Fibroblast of lung (primary cell): Measurements from ENCODE around the gene TMEM14A. TPM values are rescaled to one million over a fixed set of nuclear protein-coding genes. Genes with fewer than 3 reads are reported as not detected.

Experiments
- DNase-seq, 2 donors: peaks; one replicate each; pipeline versions ENCODE4 v3.0.0 to v3.0.0-alpha.2; 2010; ENCODE audit warnings: low read depth in 2 of 2
- H2AFZ ChIP-seq: 2 replicates; pipeline ENCODE4 v1.5.1; 2012; ENCODE audit warnings: low read length, control low read depth, inconsistent platforms
- H3K27ac ChIP-seq: 2 replicates; pipeline ENCODE4 v1.5.1; 2011; ENCODE audit warnings: low read length, control low read depth; ENCODE audit not compliant: insufficient read depth
- H3K27me3 ChIP-seq: 2 replicates; pipeline ENCODE4 v1.5.1; 2011; ENCODE audit warnings: mild to moderate bottlenecking, low read length; ENCODE audit not compliant: control insufficient read depth, insufficient read depth
- H3K36me3 ChIP-seq: 2 replicates; pipeline ENCODE4 v1.5.1; 2011; ENCODE audit warnings: low read length; ENCODE audit not compliant: control insufficient read depth, insufficient read depth
- H3K4me1 ChIP-seq: 2 replicates; pipeline ENCODE4 v1.5.1; 2011; ENCODE audit warnings: low read length; ENCODE audit not compliant: control insufficient read depth, insufficient read depth; ENCODE audit errors: extremely low read depth
- H3K4me2 ChIP-seq: 2 replicates; pipeline ENCODE4 v1.5.1; 2011; ENCODE audit warnings: low read length, control low read depth; ENCODE audit not compliant: insufficient read depth; ENCODE audit errors: extremely low read depth
- H3K4me3 ChIP-seq, 4 experiments: fragments of 200-600 bp in 1 of 4; sonication (generic) in 1 of 4; replicated peaks in 1 of 4; 2 replicates each; pipeline ENCODE4 v1.5.1; 2011 to 2016; ENCODE audit warnings: low read length in 4 of 4, low read depth in 3 of 4, mild to moderate bottlenecking in 3 of 4, control low read depth in 2 of 4, inconsistent platforms in 1 of 4, mixed read lengths in 1 of 4; ENCODE audit not compliant: insufficient read depth in 1 of 4; ENCODE audit errors: control extremely low read depth in 1 of 4
- H3K79me2 ChIP-seq: 2 replicates; pipeline ENCODE4 v1.5.1; 2012; ENCODE audit warnings: mild to moderate bottlenecking, low read length, inconsistent platforms; ENCODE audit not compliant: control insufficient read depth, insufficient read depth
- H3K9ac ChIP-seq: 2 replicates; pipeline ENCODE4 v1.5.1; 2011; ENCODE audit warnings: mild to moderate bottlenecking, low read length, control low read depth; ENCODE audit not compliant: insufficient read depth
- H3K9me3 ChIP-seq: 2 replicates; pipeline ENCODE4 v1.5.1; 2012; ENCODE audit warnings: low read depth, low read length; ENCODE audit not compliant: control insufficient read depth, insufficient read depth
- H4K20me1 ChIP-seq: 2 replicates; pipeline ENCODE4 v1.5.1; 2011; ENCODE audit warnings: low read length; ENCODE audit not compliant: control insufficient read depth, insufficient read depth; ENCODE audit errors: extremely low read depth
- CTCF ChIP-seq, 2 donors: IDR thresholded peaks in 1 of 2; conservative IDR thresholded peaks in 1 of 2; 1 replicate in 1 of 2; 2 replicates in 1 of 2; pipeline ENCODE4 v1.5.1; 2011 to 2012; ENCODE audit warnings: low read length in 2 of 2, control low read depth in 1 of 2, inconsistent platforms in 1 of 2, low read depth in 1 of 2, mild to moderate bottlenecking in 1 of 2
- EZH2 ChIP-seq: IDR thresholded peaks from 2 replicates; pipeline ENCODE4 v1.5.1; 2012; ENCODE audit warnings: low read length, control low read depth, mild to moderate bottlenecking; ENCODE audit errors: missing control alignments
- polyA plus RNA-seq, 2 donors: library from polyadenylated mRNA; depleted of rRNA in 1 of 2; stranded (reverse) in 1 of 2; unstranded in 1 of 2; fragments of >200 nt; gene quantifications; 2 replicates each; pipeline ENCODE4 v1.2.1, GENCODE V29; 2011 to 2012; ENCODE audit warnings: missing spikeins in 1 of 2
- total RNA-seq: library from RNA; depleted of rRNA; stranded (reverse); fragments of >200 nt; gene quantifications from 2 replicates; pipeline ENCODE4 v1.2.1, GENCODE V29; 2014

The TMEM14A gene
- total and polyA plus RNA-seq, 2 donors (not counting 1 experiment from before 2014, with no cell fraction given), result 38.3 to 49.0 TPM

- H3K79me2 ChIP-seq, result no peaks in the 10 kb centered on the region
- H3K9me3 ChIP-seq, result no peaks in the 10 kb centered on the region
- TF ChIP-seq CTCF (conservative IDR thresholded peaks at IDR 0.05 in 1 of 2, IDR thresholded peaks at IDR 0.05 in 1 of 2; ENCODE audit: low read depth in 1 of 2, low read length in 2 of 2) (no peak), EZH2 (no peak)
- no peaks in the 10 kb centered on the region for H3K4me1 ChIP-seq
- H3K4me3 ChIP-seq, result no peak overlapping the region
- H2AFZ ChIP-seq, result no peak overlapping the region
- H3K9ac ChIP-seq, result no peak overlapping the region
- no peaks in the 10 kb centered on the region for H3K27me3 ChIP-seq
- no peaks in the 10 kb centered on the region for H3K36me3 ChIP-seq
- DNase-seq, result no peak
- H3K27ac ChIP-seq, result no peak overlapping the region
- no peak overlapping the region for H3K4me2 ChIP-seq
- no peaks in the 10 kb centered on the region for H4K20me1 ChIP-seq
These were observed 30.0 kb upstream of the TMEM14A start for GRCh38 chr6:52640916-52641315.

- no peak overlapping the region for H3K27ac ChIP-seq
- TF ChIP-seq EZH2, result no peak
- TF ChIP-seq CTCF (conservative IDR thresholded peaks at IDR 0.05 in 1 of 2, IDR thresholded peaks at IDR 0.05 in 1 of 2; ENCODE audit: low read depth in 1 of 2, low read length in 2 of 2), result no peak
- H3K4me1 ChIP-seq, result peaks cover 4% of the 10 kb centered on the region
- H4K20me1 ChIP-seq, result no peaks in the 10 kb centered on the region
- no peak for DNase-seq
- H3K27me3 ChIP-seq, result no peaks in the 10 kb centered on the region
- no peak overlapping the region for H3K4me2 ChIP-seq
- no peak overlapping the region for H2AFZ ChIP-seq
- H3K9me3 ChIP-seq, result no peaks in the 10 kb centered on the region
- H3K79me2 ChIP-seq, result no peaks in the 10 kb centered on the region
- no peak overlapping the region for H3K9ac ChIP-seq
- no peaks in the 10 kb centered on the region for H3K36me3 ChIP-seq
- no peak overlapping the region for H3K4me3 ChIP-seq
These were observed 29.5 kb upstream of the TMEM14A start for GRCh38 chr6:52641388-52641787.

GRCh38 chr6:52641826-52642225 lies 29.1 kb upstream of the TMEM14A start:
- Histone ChIP-seq H2AFZ (no peak overlapping the region), H4K20me1 (no peaks in the 10 kb centered on the region), H3K4me2 (no peak overlapping the region), H3K9me3 (no peaks in the 10 kb centered on the region), H3K4me3 (no peak overlapping the region), H3K27ac (no peak overlapping the region), H3K36me3 (no peaks in the 10 kb centered on the region), H3K4me1 (peaks cover 8% of the 10 kb centered on the region), H3K9ac (no peak overlapping the region), H3K79me2 (no peaks in the 10 kb centered on the region), H3K27me3 (no peaks in the 10 kb centered on the region)
- TF ChIP-seq CTCF (conservative IDR thresholded peaks at IDR 0.05 in 1 of 2, IDR thresholded peaks at IDR 0.05 in 1 of 2; ENCODE audit: low read depth in 1 of 2, low read length in 2 of 2) (no peak), EZH2 (no peak)
- no peak for DNase-seq
